ENCODE data around the gene APOA4. TPM values are rescaled to one million over a fixed set of nuclear protein-coding genes. Genes with fewer than 3 reads are reported as not detected.

APOA4 gene
- total and polyA plus RNA-seq, 2 of the 13 experiments (the other 11 are each of a cell fraction or from before 2014, with no cell fraction given): 3.8 to 7.2 TPM

- TF ChIP-seq, protein P1, sequence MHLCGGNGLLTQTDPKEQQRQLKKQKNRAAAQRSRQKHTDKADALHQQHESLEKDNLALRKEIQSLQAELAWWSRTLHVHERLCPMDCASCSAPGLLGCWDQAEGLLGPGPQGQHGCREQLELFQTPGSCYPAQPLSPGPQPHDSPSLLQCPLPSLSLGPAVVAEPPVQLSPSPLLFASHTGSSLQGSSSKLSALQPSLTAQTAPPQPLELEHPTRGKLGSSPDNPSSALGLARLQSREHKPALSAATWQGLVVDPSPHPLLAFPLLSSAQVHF (CRISPR knock-in tag; IDR thresholded peaks at IDR 0.05): 0 out of 2 replicates have a peak, but pooled peaks have one; percentile 53
- no peak for TF ChIP-seq TCF7L2 (IDR thresholded peaks at IDR 0.05; ENCODE audit: low read depth, low read length)
- no peak for TF ChIP-seq KAT8 (CRISPR knock-in tag; IDR thresholded peaks at IDR 0.05)
- TF ChIP-seq MZF1 (CRISPR knock-in tag; IDR thresholded peaks at IDR 0.05; ENCODE audit: borderline replicate concordance): no peak
- no peak for TF ChIP-seq ZNF75D (CRISPR knock-in tag; IDR thresholded peaks at IDR 0.05; ENCODE audit: borderline replicate concordance)
- TF ChIP-seq TEAD2 (CRISPR knock-in tag; IDR thresholded peaks at IDR 0.05): no peak
- no peak for TF ChIP-seq MYNN (CRISPR knock-in tag; IDR thresholded peaks at IDR 0.05; ENCODE audit: low read depth)
- no peak for TF ChIP-seq ZSCAN5A (CRISPR knock-in tag; IDR thresholded peaks at IDR 0.05; ENCODE audit: borderline replicate concordance)
- TF ChIP-seq XRCC5 (optimal IDR thresholded peaks at IDR 0.05; ENCODE audit: low read length): no peak
- TF ChIP-seq AGO2 (optimal IDR thresholded peaks at IDR 0.05; ENCODE audit: low read depth, low read length): peak; percentile 38
- no peak for TF ChIP-seq ZNF354B (CRISPR knock-in tag; IDR thresholded peaks at IDR 0.05)
- peak; percentile 1; the same call in 1 of the 2 replicates for TF ChIP-seq ZNF564 (CRISPR knock-in tag; IDR thresholded peaks at IDR 0.05)
- no peak for TF ChIP-seq ZBTB14 (CRISPR knock-in tag; IDR thresholded peaks at IDR 0.05)
- TF ChIP-seq ZBTB38 (CRISPR knock-in tag; IDR thresholded peaks at IDR 0.05): peak; percentile 78; the same call in 1 of the 2 replicates
- TF ChIP-seq MAF1 (CRISPR knock-in tag; IDR thresholded peaks at IDR 0.05; ENCODE audit: borderline replicate concordance): 0 out of 2 replicates have a peak, but pooled peaks have one; percentile 22
- TF ChIP-seq DZIP1 (CRISPR knock-in tag; IDR thresholded peaks at IDR 0.05): 0 out of 2 replicates have a peak, but pooled peaks have one; percentile 2
- TF ChIP-seq ZNF235 (CRISPR knock-in tag; IDR thresholded peaks at IDR 0.05; ENCODE audit: borderline replicate concordance): peak; percentile 31; the same call in 1 of the 2 replicates
- peak; percentile 58; the same call in 1 of the 2 replicates for TF ChIP-seq ZNF709 (CRISPR knock-in tag; IDR thresholded peaks at IDR 0.05)
- peak; percentile 86 for TF ChIP-seq PAF1 (CRISPR knock-in tag; IDR thresholded peaks at IDR 0.05)
- TF ChIP-seq TAF15 (IDR thresholded peaks at IDR 0.05; ENCODE audit: low read depth, low read length, poor library complexity, severe bottlenecking): no peak
- 0 out of 2 replicates have a peak, but pooled peaks have one; percentile 71 for TF ChIP-seq EED (CRISPR knock-in tag; IDR thresholded peaks at IDR 0.05)
- peak; percentile 34; the same call in 1 of the 2 replicates for TF ChIP-seq MTA1 (CRISPR knock-in tag; IDR thresholded peaks at IDR 0.05; ENCODE audit: borderline replicate concordance)
Measured at GRCh38 chr11:116835042-116835772, 12.1 kb upstream of the APOA4 start (continued).

Data from HepG2 (cell line).